GM19025 (cell line): ENCODE results near the gene PRAMEF11.
"Not testable (repeated sequence)": the region's sequence is repeated elsewhere in the genome, so short reads cannot be mapped to it uniquely, and the experiment has no call there.

Experiments
- ATAC-seq: cut with Tn5 transposase; IDR thresholded peaks from one replicate; pipeline ENCODE4 v1.9.1; 2021; ENCODE audit warnings: mild to moderate bottlenecking, low read depth, moderate library complexity; ENCODE audit not compliant: unreplicated experiment

The PRAMEF11 gene

GRCh38 chr1:12831310-12831709 is at the start of gene PRAMEF11:
Gene PRAMEF11 (minus strand): TSS chr1:12831410. CDS start chr1:12828789, 2,621 bp downstream.
- ATAC-seq, result not testable (repeated sequence)

- not testable (repeated sequence) for ATAC-seq
Measured at GRCh38 chr1:12878453-12878852, 47.2 kb upstream of the PRAMEF11 start.

- ATAC-seq, result not testable (repeated sequence)
Measured at GRCh38 chr1:12863131-12863880, 32.1 kb upstream of the PRAMEF11 start.

DNA sequence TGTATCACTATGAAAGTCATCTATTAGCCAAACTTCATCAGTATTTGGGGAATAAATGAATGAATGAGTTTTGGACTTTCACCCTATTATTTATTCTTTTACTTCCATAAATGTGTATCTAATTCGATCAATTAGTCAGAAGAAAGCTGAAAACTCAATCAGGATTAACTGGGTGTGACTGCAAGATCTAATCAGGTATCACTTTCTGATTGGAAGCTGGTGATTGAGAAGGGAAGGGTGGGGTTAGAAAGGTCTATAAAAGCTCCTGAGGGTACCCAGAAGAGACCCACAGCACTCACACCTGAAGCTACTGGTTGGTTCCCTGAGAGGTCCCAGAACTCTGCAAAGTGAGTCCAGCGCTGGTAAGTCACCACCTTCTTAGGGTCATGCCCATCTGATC is 25.6 kb upstream of the PRAMEF11 start, which contains the start of gene PRAMEF2:
PRAMEF2 (plus strand) TSS at position 301 of the 400 bp plus-strand sequence. CDS start 1,924 bp downstream, outside the sequence.
- ATAC-seq, result not testable (repeated sequence)

GRCh38 chr1:12851779-12852178 is 20.6 kb upstream of the PRAMEF11 start:
- ATAC-seq, result no peak

DNA sequence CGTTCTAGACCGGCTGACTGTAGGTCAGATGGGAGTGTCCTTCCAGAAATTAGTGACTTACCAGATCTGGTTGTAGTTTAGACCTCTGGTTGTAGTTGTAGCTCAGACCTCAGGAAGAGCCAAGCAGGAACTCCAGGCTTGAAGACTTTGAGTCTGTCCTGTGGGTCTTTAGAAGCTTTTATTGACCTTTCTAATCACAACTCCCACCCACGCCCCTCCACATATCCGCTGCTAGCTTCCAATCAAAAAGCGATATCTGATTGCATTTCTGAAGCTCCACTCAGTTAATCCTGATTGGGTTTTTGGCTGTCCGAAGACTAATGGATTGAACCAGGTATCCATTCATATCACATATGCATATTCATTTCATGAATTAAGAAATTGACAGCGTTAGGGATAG is 17.4 kb upstream of the PRAMEF11 start, which contains the start of gene HNRNPCL1:
HNRNPCL1 (minus strand) TSS at position 101 of the 400 bp plus-strand sequence. CDS start 431 bp downstream, outside the sequence.
- not testable (repeated sequence) for ATAC-seq

DNA sequence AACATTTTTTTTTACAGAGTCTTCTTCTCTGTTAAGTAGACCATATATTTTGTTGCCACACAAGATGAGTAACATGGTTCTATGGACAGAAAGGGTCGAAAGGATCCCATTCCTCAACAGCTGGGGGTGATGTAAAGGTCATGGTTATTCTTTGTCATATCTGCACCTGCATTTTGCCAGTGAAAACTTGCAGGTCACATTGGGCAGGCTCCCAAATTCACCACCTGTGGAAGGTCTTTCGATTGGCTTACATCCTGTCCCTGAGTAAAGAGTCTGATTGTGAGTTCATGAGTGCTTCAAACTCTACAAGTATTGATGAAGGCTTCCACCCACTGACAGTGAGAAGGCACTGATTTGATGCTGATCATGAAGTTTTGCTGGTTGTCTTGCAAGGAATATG is 2.0 kb upstream of the PRAMEF11 start:
- not testable (repeated sequence) for ATAC-seq

DNA sequence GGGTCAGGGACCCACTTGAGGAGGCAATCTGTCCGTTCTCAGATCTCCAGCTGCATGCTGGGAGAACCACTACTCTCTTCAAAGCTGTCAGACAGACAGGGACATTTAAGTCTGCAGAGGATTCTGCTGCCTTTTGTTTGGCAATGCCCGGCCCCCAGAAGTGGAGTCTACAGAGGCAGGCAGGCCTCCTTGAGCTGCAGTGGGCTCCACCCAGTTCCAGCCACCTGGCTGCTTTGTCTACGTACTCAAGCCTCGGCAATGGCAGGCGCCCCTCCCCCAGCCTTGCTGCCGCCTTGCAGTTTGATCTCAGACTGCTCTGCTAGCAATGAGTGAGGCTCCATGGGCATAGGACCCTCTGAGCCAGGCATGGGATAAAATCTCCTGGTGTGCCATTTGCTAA is 12.1 kb downstream of the PRAMEF11 start:
- not testable (repeated sequence) for ATAC-seq

DNA sequence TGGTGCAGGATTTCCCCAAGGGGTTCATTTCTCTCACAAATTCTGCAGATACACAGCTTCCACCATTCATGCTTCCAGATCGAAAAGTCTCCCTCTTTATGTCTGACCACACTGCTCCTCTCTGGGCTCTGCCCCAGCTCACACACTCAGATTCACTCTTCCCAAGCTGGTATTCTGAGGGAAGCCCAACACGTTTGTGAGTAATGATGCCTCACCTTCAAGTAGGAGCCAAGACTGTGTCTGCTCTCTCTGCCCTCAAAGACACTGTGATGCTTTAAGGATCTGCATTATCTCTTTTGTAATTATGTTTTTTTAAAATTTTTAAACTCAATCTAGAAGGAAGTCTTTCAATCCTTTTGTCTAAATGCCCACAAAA is 19.8 kb downstream of the PRAMEF11 start:
- no peak for ATAC-seq

DNA sequence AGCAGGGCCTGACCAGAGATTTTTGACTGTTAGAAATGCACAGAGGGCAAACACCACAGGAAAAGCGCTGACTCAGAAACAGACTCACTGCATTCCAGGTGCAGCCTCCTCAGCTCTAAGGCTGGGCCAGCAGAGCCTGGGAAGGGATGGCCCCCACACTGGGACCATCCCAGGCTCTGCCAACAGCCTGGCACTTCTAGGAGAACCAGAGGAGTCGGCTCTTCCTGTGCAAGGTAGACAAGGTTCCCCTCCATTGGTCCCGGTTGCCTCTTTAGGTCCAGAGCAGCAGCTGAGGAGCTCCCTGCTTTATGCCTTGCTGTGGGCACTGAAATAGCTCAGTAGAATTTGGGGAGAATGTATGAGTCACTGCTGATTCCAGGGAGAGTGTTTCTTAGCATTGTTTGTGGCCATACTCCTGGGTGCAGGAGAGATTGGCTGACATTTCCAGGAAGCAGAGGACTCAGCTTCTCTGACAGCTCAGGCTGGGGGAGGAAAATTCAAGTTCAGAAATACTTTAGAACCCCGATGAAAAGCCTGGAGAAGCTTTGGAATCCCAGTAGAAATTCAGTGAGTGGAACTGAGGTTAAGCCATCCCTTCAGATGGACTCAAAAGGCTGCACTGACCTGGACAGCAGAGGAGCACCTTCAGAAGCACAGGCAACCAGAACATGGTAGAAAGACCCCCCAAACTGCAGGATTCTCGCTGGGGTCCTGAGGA is 20.4 kb downstream of the PRAMEF11 start:
- ATAC-seq, result no peak

DNA sequence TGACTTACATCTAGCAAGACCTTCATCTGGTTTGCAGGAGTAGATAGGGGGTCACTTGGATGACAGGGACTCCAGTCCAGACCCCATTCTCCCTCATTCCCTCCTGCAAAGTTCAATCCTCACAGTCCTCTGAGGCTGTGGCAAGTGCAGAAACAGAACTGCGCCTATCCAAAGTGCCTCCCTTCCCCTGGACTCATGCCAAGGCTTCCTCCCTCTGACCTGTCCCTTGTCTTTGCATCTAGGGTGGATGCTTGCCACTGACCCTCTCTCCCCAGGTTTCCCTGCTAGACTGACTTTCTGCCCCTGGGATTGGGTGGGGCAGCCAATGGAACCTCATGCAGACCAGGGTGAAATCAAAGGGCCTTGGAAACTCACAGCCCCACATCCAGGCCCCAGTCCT is 21.3 kb downstream of the PRAMEF11 start:
- no peak for ATAC-seq

DNA sequence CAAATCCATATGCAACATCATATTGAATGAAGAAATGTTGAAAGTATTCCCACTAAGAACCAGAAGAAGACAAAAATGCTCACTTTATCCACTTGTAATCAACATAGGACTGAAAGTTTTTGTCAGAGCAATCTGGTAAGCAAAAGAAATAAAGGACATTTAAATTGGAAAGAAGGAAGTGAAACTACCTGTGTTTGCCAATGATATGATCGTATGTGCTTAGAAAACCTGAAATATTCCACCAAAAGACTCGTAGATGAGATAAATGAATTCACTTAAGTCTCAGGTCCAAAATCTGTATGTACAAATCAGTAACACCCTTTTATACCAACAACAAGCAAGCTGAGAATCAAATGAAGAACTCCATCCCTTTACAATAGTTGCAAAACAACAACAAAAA is 31.5 kb downstream of the PRAMEF11 start:
- no peak for ATAC-seq

- no peak for ATAC-seq
Measured at GRCh38 chr1:12798911-12799310, 32.3 kb downstream of the PRAMEF11 start.

DNA sequence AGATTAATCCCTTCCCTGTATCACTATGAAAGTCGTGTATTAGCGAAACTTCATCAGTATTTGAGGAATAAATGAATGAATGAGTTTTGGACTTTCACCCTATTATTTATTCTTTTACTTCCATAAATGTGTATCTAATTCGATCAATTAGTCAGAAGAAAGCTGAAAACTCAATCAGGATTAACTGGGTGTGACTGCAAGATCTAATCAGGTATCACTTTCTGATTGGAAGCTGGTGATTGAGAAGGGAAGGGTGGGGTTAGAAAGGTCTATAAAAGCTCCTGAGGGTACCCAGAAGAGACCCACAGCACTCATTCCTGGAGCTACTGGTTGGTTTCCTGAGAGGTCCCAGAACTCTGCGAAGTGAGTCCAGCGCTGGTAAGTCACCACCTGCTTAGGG is 40.1 kb downstream of the PRAMEF11 start, which contains the start of gene PRAMEF1:
PRAMEF1 (plus strand) TSS at position 301 of the 400 bp plus-strand sequence. CDS start 1,831 bp downstream, outside the sequence.
- ATAC-seq, result not testable (repeated sequence)

DNA sequence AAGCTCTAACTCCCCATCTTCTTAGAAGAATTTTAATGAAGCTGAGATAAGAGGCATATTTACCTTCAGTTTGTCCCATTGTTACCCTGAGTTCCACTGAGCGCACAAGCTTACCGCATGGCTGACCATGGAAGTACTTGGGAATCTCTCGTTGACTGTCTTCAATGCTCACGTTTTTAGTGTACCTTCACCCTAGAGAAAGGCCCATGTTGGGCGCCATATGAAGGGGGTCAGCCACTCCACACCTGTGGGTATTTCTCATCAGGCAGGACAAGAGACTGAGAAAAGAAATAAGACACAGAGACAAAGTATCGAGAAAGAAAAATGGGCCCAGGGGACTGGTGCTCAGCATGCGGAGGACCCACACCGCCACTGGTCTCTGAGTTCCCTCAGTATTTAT is 46.5 kb downstream of the PRAMEF11 start:
- ATAC-seq, result not testable (repeated sequence)

GRCh38 chr1:12783783-12784182 is 47.4 kb downstream of the PRAMEF11 start:
- ATAC-seq, result not testable (repeated sequence)

GRCh38 chr1:12781488-12781887 is 49.7 kb downstream of the PRAMEF11 start:
- ATAC-seq, result not testable (repeated sequence)

DNA sequence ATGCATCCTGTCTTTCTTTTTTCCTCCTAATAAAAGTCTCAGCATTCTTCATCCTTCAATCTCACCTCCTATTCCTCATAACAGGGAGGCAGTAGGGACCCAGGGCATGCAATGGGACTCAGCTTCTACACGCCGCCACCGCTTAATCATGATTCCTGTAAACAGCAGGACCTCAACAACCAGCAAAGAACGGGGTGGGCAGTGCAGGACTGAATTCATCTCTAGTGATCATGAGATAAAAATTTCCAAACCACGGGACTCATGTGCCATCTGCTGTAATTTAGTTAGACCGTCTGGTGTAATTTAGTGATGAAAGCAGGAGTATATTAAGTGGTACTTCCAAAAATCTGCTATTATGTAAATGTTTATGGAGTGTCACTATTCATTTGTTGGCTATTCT is 52.3 kb downstream of the PRAMEF11 start:
- ATAC-seq, result no peak

DNA sequence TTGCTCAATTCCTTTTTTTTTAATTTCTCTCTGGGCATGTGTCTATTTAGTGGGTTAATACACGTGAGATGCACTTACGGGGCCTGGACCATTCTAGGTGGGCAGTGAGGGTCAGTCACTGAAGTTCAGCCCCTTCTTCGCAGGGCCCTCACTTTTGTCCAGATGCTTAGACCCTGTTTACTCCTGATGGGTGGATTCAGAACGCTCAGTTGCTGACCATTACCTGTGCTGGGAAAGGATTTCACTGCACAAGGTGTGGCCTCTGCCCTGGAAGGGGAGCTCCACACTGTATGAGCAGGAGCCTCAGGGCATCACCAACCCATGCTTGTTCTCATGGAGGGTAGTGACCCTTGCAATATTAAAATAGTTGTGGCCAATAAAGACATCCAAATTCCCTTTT is 53.1 kb downstream of the PRAMEF11 start:
- no peak for ATAC-seq

GRCh38 chr1:12776801-12777557 is 54.2 kb downstream of the PRAMEF11 start:
- ATAC-seq, result no peak

DNA sequence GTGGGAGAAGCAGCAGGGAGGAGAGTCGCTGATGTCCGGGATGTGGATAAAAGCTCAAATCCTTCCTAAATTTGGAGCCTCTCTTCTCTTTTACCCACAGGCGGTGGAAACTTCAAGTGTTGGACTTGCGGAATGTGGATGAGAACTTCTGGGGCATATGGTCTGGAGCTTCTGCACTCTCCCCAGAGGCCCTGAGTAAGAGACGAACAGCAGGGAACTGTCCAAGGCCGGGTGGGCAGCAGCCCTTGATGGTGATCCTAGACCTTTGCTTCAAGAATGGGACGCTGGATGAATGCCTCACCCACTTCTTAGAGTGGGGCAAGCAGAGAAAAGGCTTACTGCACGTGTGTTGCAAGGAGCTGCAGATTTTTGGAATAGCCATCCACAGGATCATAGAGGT is 55.8 kb downstream of the PRAMEF11 start:
- ATAC-seq, result no peak
